ENCODE data around the gene ATXN7L2.

The ATXN7L2 gene

DNA sequence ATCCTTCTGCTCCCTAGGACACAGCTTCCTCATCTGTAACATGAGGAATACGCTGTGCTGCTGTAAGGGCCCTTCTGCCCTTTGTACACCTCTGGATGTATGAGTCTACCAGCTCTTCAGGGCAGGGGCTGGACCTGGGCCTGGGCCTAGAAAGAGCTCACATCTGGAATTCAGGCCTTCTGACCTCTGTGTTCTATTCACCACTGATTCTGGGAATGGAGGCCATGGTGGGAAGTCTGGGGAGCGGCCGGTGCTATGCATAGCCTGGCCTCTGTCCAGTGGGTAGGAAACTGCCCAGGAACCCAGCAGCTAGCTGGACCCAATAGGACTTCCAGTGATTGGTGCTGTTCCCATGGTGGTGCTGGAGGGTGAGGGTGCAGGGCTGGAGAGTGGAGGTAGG, 45.0 kb downstream of the ATXN7L2 start:
- DNase-seq: no peak

- DNase-seq: no peak
These were observed 46.3 kb downstream of the ATXN7L2 start for GRCh38 chr1:109529881-109530456.

DNA sequence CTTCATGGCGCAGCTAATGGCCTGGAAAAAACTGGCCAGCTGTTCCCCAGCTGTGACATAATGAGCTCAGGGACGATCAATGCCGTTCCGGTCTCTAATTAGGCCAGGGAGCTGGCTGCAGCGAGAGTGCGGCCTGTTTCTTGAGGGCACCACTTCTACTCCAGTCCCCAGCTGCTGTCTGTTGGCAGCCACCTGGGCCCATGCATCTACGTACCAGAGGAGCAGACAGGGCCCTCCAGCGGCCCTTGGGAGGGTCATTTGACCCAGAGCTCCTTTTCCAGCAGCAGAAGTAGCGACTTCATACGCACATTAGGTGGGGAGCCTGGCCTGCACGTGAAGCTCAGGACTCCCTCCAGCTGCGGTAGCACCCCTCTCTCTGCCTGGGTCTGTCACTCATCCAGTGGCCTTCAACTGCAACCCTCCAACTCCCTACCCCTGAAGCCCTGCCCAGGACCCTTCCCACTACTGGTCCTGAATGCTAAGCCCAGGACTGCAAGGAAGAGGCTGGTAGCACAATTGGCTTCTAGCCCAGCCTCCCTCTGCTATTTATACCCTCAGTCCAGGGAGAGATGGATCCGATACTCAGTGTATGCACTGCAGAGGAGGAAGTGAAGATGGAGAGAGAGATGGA, 46.9 kb downstream of the ATXN7L2 start:
- DNase-seq: no peak

GRCh38 chr1:109531380-109531779, 47.7 kb downstream of the ATXN7L2 start:
- no peak for DNase-seq

DNA sequence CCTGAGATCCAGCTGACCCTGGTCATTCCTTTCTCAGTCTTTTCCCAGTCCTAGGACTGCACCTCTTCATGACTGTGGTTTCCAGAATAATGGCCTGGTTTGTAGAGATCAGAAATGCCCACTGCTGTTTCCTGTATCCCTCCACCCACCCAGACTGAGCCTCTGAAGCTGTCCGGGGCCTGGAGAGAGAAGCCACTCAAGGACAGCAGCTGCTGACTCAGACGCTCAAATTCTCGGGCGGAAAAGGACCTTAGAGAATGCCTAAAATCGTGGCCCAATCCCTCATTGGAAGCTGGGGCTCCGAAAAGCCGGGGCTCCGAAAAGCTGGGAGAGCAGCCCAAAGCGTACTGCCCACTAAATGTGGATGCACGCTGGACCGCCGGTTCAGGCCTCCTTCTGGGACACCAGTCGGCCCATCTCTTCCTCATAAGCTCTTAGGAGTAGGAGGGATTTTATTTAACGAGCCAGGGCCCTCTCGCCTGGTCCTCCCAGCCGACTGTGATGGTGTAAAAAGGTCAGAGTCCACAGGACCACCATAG, 48.2 kb downstream of the ATXN7L2 start:
- no peak for DNase-seq

DNA sequence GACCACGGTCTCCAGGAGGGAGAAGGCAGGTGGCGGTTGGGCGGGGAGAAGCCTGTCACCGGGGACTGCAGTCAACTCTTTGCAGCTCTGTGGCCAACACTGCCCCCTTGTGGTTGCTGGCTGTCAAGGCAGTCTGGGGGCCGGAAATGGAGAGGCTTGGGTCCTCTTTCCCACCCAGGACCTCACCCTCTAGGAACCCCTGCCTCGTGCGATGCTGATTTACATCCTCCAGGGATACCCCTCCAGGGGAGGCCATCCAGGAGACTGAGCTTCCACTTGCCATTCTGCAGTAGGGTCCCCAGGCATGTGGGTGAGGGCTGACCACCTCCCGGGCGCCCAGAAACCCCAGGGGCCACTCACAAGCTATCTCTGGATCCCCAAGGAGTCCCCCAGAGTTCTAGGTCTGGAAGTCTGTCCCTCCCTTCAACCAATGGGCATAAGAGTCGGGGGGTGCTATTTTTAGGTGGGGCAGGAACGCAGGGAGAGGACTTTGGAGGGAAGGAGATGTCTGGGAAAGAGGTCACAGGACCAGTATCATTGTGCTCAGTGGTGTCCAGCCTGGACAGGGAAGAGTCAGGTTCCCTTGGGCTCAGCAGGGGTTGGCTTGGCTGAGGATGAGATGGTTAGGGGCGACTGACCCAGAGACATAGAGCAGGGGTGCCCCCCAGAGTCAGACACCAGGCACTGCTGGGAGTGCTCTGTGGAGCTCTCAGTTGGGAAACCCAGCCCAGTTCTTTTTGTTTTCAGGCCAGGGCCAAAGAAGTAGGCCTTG, 48.8 kb downstream of the ATXN7L2 start:
- peak; percentile 33 for DNase-seq

- no peak for DNase-seq
These were observed 50.7 kb downstream of the ATXN7L2 start for GRCh38 chr1:109534307-109534858.

DNA sequence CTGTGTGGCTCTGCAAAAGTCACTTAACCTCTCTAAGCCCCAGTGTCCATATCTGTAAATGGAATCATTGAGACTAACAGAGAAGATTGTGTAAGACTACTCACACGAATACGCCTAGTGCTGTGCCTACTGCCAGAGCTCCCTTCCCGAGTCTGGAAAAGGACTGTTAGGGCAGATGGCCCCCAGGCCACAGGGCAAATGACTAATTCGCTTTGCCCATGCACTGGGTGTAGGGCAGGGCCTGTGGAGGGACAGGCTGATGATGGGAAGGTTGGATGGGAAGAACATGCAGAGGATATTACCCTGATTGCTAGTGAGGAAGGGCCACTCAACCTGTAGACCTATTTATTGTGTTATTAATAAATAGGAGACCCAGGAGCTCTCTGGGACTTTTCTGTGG, 51.8 kb downstream of the ATXN7L2 start:
- DNase-seq: no peak

DNA sequence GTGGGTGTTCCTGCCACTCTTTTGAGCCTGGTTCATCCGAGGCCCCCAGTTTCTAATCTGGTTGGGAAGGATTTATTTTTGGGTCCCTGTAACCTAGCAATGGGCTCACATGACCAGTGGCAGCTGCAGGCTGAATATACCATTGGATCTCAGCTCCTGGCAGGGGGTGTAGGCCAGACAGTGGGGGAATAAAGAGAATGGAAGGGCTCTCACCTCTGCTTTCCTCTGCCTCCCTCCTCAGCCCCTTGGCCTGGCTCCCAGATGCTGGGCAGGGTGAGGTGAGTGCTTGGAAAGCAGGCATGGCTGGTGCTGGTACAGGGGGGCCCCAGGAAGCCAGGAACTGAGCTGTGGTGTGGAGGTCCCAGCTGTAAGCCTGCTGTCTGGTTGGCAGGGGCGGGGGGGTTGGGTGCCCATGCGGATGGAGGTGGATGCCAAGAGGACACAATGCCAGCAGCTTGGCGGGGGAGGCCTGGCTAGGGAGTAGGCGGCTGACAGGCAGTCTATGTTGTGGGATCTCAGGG, 52.3 kb downstream of the ATXN7L2 start:
- no peak for DNase-seq

DNA sequence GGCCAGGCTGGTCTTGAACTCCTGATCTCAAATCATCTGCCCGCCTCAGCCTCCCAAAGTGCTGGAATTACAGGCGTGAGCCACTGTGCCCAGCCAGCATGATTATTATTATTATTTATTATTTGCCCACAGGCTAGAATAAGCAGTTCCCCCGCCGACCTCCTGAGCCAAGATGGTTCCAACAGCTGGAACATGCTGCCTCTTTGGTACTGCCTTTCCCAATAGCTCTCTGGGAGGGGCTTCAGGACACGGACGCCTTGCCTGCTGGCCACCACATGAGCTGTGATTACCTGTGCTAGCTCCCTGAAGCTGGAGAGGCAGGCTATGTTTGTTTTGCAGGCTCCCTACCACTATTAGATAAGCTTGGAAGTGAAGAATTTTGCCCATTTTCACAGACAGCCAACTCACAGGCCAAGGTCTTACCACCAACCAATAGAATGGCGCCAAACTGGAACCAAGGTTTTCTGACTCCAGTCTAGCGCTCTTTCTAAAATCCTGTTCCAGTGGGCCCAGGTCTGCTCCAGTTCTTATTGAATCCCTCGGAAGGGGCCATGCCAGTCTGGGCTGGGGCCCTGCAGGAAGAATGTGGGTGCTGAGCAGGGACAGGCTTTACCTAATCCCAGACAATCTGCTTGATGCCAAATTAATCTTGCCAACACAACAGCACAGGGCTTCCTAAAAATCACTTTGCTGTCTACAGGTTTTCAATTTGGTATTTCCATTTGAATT, 53.9 kb downstream of the ATXN7L2 start:
- no peak for DNase-seq

DNA sequence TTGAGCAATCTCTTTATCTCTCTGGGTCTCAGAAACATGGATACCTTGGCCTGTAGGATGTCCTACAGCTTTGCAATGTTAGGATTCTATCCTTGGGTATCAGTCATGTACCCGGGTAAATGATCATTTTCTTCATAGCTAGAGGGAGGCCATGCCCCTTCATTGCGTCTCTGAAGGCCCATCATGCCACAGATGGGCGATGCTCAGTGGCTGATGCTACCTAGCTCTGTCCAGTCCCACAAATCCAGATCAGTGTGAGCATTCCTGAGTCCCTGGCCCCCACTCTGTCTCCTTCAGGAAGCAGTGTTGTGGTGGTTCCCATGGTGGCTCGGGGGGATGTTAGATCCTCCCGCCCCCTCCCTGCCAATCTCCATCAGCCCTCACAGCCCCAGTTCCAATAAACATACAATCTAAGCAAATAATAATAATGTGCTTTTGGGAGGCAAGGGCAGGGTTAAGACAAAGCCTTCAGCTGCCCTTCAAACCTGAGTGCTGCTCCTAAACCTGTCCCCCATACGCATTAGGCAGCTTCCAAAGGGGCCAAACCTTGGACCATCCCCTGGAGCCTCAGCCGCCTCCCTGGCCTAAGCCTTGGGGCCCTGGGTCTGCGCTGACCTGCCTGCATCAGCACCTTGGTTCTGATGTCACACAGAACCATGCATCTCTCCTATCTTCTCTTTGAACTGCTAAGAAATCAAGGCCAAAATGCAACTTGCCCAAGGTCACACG, 55.3 kb downstream of the ATXN7L2 start:
- DNase-seq: no peak

- no peak for DNase-seq
These were observed 56.0 kb downstream of the ATXN7L2 start, which contains the start of gene GPR61 for GRCh38 chr1:109539676-109540075. Gene GPR61 (plus strand): TSS chr1:109539872. CDS start chr1:109543023, 3,151 bp downstream.

GRCh38 chr1:109541102-109541501, 57.4 kb downstream of the ATXN7L2 start:
- DNase-seq: no peak
